IMR-90 (cell line): Measurements from ENCODE around the gene IER5L. TPM values are rescaled to one million over a fixed set of nuclear protein-coding genes. Genes with fewer than 3 reads are reported as not detected.

ENCODE experiments used
- ATAC-seq: fragments of 200-7000 bp; cut with Tn5 transposase; 2 replicates; pipeline ENCODE4 v1.9.1; 2020; ENCODE audit warnings: low read depth, mild to moderate bottlenecking, moderate library complexity
- BruUV-seq: library from RNA; stranded (reverse); fragments of 400-500 nt; replicated peaks from 2 replicates; lab custom pipeline; 2021; lab: Mats Ljungman, UMichigan
- CTCF ChIA-PET: fragments of 300-600 bp; formaldehyde crosslinking; extraction: SDS; loops from one replicate; lab custom pipeline; 2021; ENCODE audit warnings: antibody characterized with exemption; lab: Yijun Ruan, JAX
- POLR2A ChIA-PET: fragments of 300-600 bp; sonication (Branson Sonifier 250); formaldehyde crosslinking; loops from one replicate; lab custom pipeline; 2022; ENCODE audit warnings: antibody characterized with exemption; ENCODE audit not compliant: unreplicated experiment; lab: Charles Lee
- DNase-seq: peaks from one replicate; pipeline ENCODE4 v3.0.0; 2013
- H2AFZ ChIP-seq: replicated peaks from 2 replicates; pipeline ENCODE3; 2013; ENCODE audit warnings: low read length, mild to moderate bottlenecking; ENCODE audit not compliant: poor library complexity
- H2AK5ac ChIP-seq: 2 replicates; pipeline ENCODE4 v1.6.1; 2013; ENCODE audit warnings: low read depth, low read length, inconsistent platforms
- H2AK9ac ChIP-seq: replicated peaks from 2 replicates; pipeline ENCODE3; 2013; ENCODE audit warnings: mild to moderate bottlenecking, low read depth, low read length, moderate library complexity; ENCODE audit not compliant: poor library complexity
- H2BK120ac ChIP-seq: 2 replicates; pipeline ENCODE4 v1.6.1; 2013; ENCODE audit warnings: low read depth, low read length, inconsistent platforms
- H2BK15ac ChIP-seq: 3 replicates; pipeline ENCODE4 v1.6.1; 2013; ENCODE audit warnings: low read depth, low read length, inconsistent platforms
- H2BK20ac ChIP-seq: 2 replicates; pipeline ENCODE4 v1.6.1; 2013; ENCODE audit warnings: low read depth, mild to moderate bottlenecking, inconsistent platforms, low read length, moderate library complexity
- H2BK5ac ChIP-seq: 2 replicates; pipeline ENCODE4 v1.6.1; 2013; ENCODE audit warnings: mild to moderate bottlenecking, low read depth, low read length, inconsistent platforms; ENCODE audit not compliant: poor library complexity, severe bottlenecking
- H3K14ac ChIP-seq: replicated peaks from 2 replicates; pipeline ENCODE4 v1.6.1; 2013; ENCODE audit warnings: low read depth, low read length, inconsistent platforms
- H3K18ac ChIP-seq: 2 replicates; pipeline ENCODE4 v1.6.1; 2013; ENCODE audit warnings: low read depth, low read length, control low read depth
- H3K23ac ChIP-seq: 2 replicates; pipeline ENCODE4 v1.6.1; 2013; ENCODE audit warnings: low read depth, low read length, inconsistent platforms
- H3K27ac ChIP-seq: 2 replicates; pipeline ENCODE4 v1.5.1; 2013; ENCODE audit warnings: mild to moderate bottlenecking, control low read depth, low read length; ENCODE audit not compliant: insufficient read depth
- H3K27me3 ChIP-seq: 2 replicates; pipeline ENCODE4 v1.6.1; 2013; ENCODE audit warnings: low read length; ENCODE audit not compliant: control insufficient read depth, insufficient read depth
- H3K36me3 ChIP-seq: 2 replicates; pipeline ENCODE4 v1.6.1; 2013; ENCODE audit warnings: low read length, mixed read lengths; ENCODE audit not compliant: control insufficient read depth, insufficient read depth
- H3K4ac ChIP-seq: 2 replicates; pipeline ENCODE4 v1.6.1; 2013; ENCODE audit warnings: low read depth, low read length, inconsistent platforms
- H3K4me1 ChIP-seq: 2 replicates; pipeline ENCODE4 v1.6.1; 2013; ENCODE audit warnings: low read length, mixed read lengths; ENCODE audit not compliant: control insufficient read depth, insufficient read depth
- H3K4me2 ChIP-seq: 2 replicates; pipeline ENCODE4 v1.6.1; 2013; ENCODE audit warnings: low read depth, mild to moderate bottlenecking, control low read depth, low read length, moderate library complexity
- H3K4me3 ChIP-seq: 2 replicates; pipeline ENCODE4 v1.5.1; 2013; ENCODE audit warnings: low read depth, mild to moderate bottlenecking, control low read depth, low read length, moderate library complexity; ENCODE audit not compliant: insufficient read depth
- H3K56ac ChIP-seq: 2 replicates; pipeline ENCODE4 v1.6.1; 2013; ENCODE audit warnings: low read length, inconsistent platforms; ENCODE audit not compliant: insufficient read depth; ENCODE audit errors: extremely low read depth
- H3K79me1 ChIP-seq, 2 experiments: 2 replicates each; pipeline ENCODE4 v1.6.1; 2013; ENCODE audit warnings: low read length in 2 of 2, inconsistent platforms in 1 of 2, low read depth in 1 of 2
- H3K9ac ChIP-seq: 2 replicates; pipeline ENCODE4 v1.6.1; 2013; ENCODE audit warnings: low read depth, low read length, control low read depth
- H3K9me1 ChIP-seq: 2 replicates; pipeline ENCODE4 v1.6.1; 2013; ENCODE audit warnings: low read length, inconsistent platforms; ENCODE audit not compliant: insufficient read depth
- H3K9me3 ChIP-seq: 2 replicates; pipeline ENCODE4 v1.6.1; 2013; ENCODE audit warnings: low read length; ENCODE audit not compliant: control insufficient read depth, insufficient read depth
- H4K20me1 ChIP-seq: 2 replicates; pipeline ENCODE4 v1.6.1; 2013; ENCODE audit warnings: low read length, inconsistent platforms; ENCODE audit not compliant: insufficient read depth
- H4K5ac ChIP-seq: 2 replicates; pipeline ENCODE4 v1.6.1; 2013; ENCODE audit warnings: mild to moderate bottlenecking, low read depth, low read length, control low read depth
- H4K8ac ChIP-seq, 2 experiments: 2 replicates each; pipeline ENCODE4 v1.6.1; 2013; ENCODE audit warnings: low read depth in 2 of 2, low read length in 2 of 2, control low read depth in 1 of 2, inconsistent platforms in 1 of 2
- H4K91ac ChIP-seq: 2 replicates; pipeline ENCODE4 v1.6.1; 2013; ENCODE audit warnings: low read depth, low read length, inconsistent platforms; ENCODE audit not compliant: insufficient read depth
- CEBPB ChIP-seq: IDR thresholded peaks from 2 replicates; pipeline ENCODE4 v1.6.1; 2012; ENCODE audit warnings: low read depth, low read length, improper control_type of control experiment
- CTCF ChIP-seq: conservative IDR thresholded peaks from 2 replicates; pipeline ENCODE4 v1.5.1; 2012; ENCODE audit warnings: mild to moderate bottlenecking, low read depth, low read length, improper control_type of control experiment
- FOS ChIP-seq: fragments of 150-350 bp; IDR thresholded peaks from 2 replicates; pipeline ENCODE4 v1.6.1; 2016; ENCODE audit warnings: low read depth, low read length
- MAFK ChIP-seq: IDR thresholded peaks from 2 replicates; pipeline ENCODE4 v1.6.1; 2012; ENCODE audit warnings: low read depth, low read length, improper control_type of control experiment
- MAZ ChIP-seq: IDR thresholded peaks from 2 replicates; pipeline ENCODE4 v1.6.1; 2012; ENCODE audit warnings: low read depth, mild to moderate bottlenecking, low read length, improper control_type of control experiment, moderate library complexity, borderline replicate concordance
- MXI1 ChIP-seq: IDR thresholded peaks from 2 replicates; pipeline ENCODE4 v1.6.1; 2012; ENCODE audit warnings: low read depth, mild to moderate bottlenecking, low read length, moderate library complexity, borderline replicate concordance
- POLR2A ChIP-seq: IDR thresholded peaks from 2 replicates; pipeline ENCODE4 v1.6.1; 2012; ENCODE audit warnings: mild to moderate bottlenecking, low read depth, low read length
- RAD21 ChIP-seq: IDR thresholded peaks from 2 replicates; pipeline ENCODE4 v1.6.1; 2012; ENCODE audit warnings: low read length, improper control_type of control experiment
- RCOR1 ChIP-seq: IDR thresholded peaks from 2 replicates; pipeline ENCODE4 v1.6.1; 2012; ENCODE audit warnings: mild to moderate bottlenecking, low read length, improper control_type of control experiment; ENCODE audit not compliant: insufficient replicate concordance
- RFX5 ChIP-seq: IDR thresholded peaks from 2 replicates; pipeline ENCODE4 v1.8.0; 2012; ENCODE audit warnings: low read depth, mild to moderate bottlenecking, low read length, moderate library complexity
- WGBS, 2 experiments: methylation state at CpG; one replicate each; pipeline versions ENCODE4 v1.1.5 to v1.1.7; 2013; ENCODE audit warnings: missing lambda C conversion rate in 2 of 2; ENCODE audit not compliant: insufficient read length in 1 of 2; ENCODE audit errors: extremely low coverage in 2 of 2; 5-methylcytosine and 5-hydroxymethylcytosine counted together
- dilution Hi-C: fragments of 300-500 bp; cut with HindIII; formaldehyde crosslinking; loops from one replicate; pipeline ENCODE4 v1.14.3; 2018; ENCODE audit warnings: low sequenced_read_pairs; ENCODE audit not compliant: unreplicated experiment
- in situ Hi-C: fragments of 300-500 bp; cut with MboI; formaldehyde crosslinking; loops from 3 replicates; pipeline ENCODE4 v1.14.3; 2019; ENCODE audit warnings: low sequenced_read_pairs, inconsistent platforms, mixed read lengths
- intact Hi-C: fragments of 100-400 bp; cut with micrococcal nuclease; formaldehyde crosslinking; loops from 2 replicates; pipeline ENCODE4 v1.10.0; 2022
- polyA plus RNA-seq, 3 experiments: library from polyadenylated mRNA; depleted of rRNA; stranded (reverse); fragments of >200 nt; gene quantifications; 2 replicates each; pipeline ENCODE4 v1.2.3, GENCODE V29; 2012; ENCODE audit warnings: low replicate concordance in 1 of 3
- total RNA-seq: library from RNA; depleted of rRNA; stranded (reverse); fragments of >200 nt; gene quantifications from 2 replicates; pipeline ENCODE4 v1.2.3, GENCODE V29; 2012
- TF ChIP-seq, protein P1 (sequence below): fragments of 150-350 bp; IDR thresholded peaks from 2 replicates; pipeline ENCODE4 v1.6.1; 2016; ENCODE audit warnings: low read depth, mild to moderate bottlenecking, low read length, moderate library complexity, borderline replicate concordance
- TF ChIP-seq, protein P2 (sequence below): fragments of 150-350 bp; IDR thresholded peaks from 2 replicates; pipeline ENCODE4 v1.6.1; 2017; ENCODE audit warnings: mild to moderate bottlenecking, antibody characterized with exemption, low read length, low read depth

Gene IER5L
- total and polyA plus RNA-seq, 2 of the 4 experiments (the other 2 are of a cell fraction) = 12.5 to 13.4 TPM

- Histone ChIP-seq H3K4me2 (no peak overlapping the region), H3K27ac (no peak overlapping the region; the same call in 1 of the 2 replicates)
- no TSS peak for BruUV-seq
Measured at GRCh38 chr9:129172816-129173215, 5.2 kb downstream of the IER5L start.

More at GRCh38 chr9:129172816-129173215, 5.2 kb downstream of the IER5L start:
- no peak overlapping the region for H3K4me3 ChIP-seq
- H2BK5ac ChIP-seq = peak overlapping the region; percentile 19
- H4K91ac ChIP-seq = peak overlapping the region; percentile 70
- in situ Hi-C loops = no loop called here
- H3K27me3 ChIP-seq = no peaks in the 10 kb centered on the region
- peak overlapping the region; percentile 65 to 79; a peak in 2 of 4 replicates for H4K8ac ChIP-seq
- no peak overlapping the region; the same call in 1 of the 2 replicates for H3K18ac ChIP-seq
- peak overlapping the region; percentile 99 for H2AK5ac ChIP-seq
- intact Hi-C loops = loop anchor here (5.0 kb wide), 1 partner anchor 379 kb away; no protein-coding TSS in a partner anchor
- no peak overlapping the region; the same call in 1 of the 2 replicates for H3K14ac ChIP-seq
- H2AK9ac ChIP-seq = peak overlapping the region; percentile 77
- peak overlapping the region; percentile 19 for H2AFZ ChIP-seq
- H2BK15ac ChIP-seq = peak overlapping the region; percentile 76; the same call in 2 of the 3 replicates
- peaks cover 14% of the 10 kb centered on the region for H4K20me1 ChIP-seq
- peaks cover 10% of the 10 kb centered on the region for H3K9me1 ChIP-seq
- H3K56ac ChIP-seq = no peak overlapping the region
- H4K5ac ChIP-seq = peak overlapping the region; percentile 22; the same call in 1 of the 2 replicates
- peak overlapping the region; percentile 56 for H3K4ac ChIP-seq
- no peaks in the 10 kb centered on the region for H3K9me3 ChIP-seq
- DNase-seq (no peak), ATAC-seq (no peak)
- H3K36me3 ChIP-seq = peaks cover 4% of the 10 kb centered on the region; the same call in 1 of the 2 replicates
- dilution Hi-C loops = no loop called here
- H3K4me1 ChIP-seq = peaks cover 23% of the 10 kb centered on the region
- peak overlapping the region; percentile 72 for H2BK20ac ChIP-seq
- no peak for TF ChIP-seq FOS
- TF ChIP-seq POLR2A = no peak
- TF ChIP-seq, protein P1, sequence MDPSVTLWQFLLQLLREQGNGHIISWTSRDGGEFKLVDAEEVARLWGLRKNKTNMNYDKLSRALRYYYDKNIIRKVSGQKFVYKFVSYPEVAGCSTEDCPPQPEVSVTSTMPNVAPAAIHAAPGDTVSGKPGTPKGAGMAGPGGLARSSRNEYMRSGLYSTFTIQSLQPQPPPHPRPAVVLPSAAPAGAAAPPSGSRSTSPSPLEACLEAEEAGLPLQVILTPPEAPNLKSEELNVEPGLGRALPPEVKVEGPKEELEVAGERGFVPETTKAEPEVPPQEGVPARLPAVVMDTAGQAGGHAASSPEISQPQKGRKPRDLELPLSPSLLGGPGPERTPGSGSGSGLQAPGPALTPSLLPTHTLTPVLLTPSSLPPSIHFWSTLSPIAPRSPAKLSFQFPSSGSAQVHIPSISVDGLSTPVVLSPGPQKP = no peak
- no peak for TF ChIP-seq RCOR1
- TF ChIP-seq, protein P2, sequence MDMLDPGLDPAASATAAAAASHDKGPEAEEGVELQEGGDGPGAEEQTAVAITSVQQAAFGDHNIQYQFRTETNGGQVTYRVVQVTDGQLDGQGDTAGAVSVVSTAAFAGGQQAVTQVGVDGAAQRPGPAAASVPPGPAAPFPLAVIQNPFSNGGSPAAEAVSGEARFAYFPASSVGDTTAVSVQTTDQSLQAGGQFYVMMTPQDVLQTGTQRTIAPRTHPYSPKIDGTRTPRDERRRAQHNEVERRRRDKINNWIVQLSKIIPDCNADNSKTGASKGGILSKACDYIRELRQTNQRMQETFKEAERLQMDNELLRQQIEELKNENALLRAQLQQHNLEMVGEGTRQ = no peak
- no peak for TF ChIP-seq CEBPB
- TF ChIP-seq RFX5 = no peak
- no peak for TF ChIP-seq CTCF
- TF ChIP-seq MAZ = no peak
- TF ChIP-seq RAD21 = no peak
- TF ChIP-seq MXI1 = no peak
- no peak for TF ChIP-seq MAFK
- peak overlapping the region; percentile 25; the same call in 1 of the 2 replicates for H3K23ac ChIP-seq
- CTCF ChIA-PET = interaction anchor here (1.0 to 4.1 kb wide), 4 partner anchors 27 to 451 kb away, joined by 3 to 21 read pairs (median 8); no protein-coding TSS in a partner anchor
- peak overlapping the region; percentile 93 for H2BK120ac ChIP-seq
- POLR2A ChIA-PET = no interaction called here
- no peak overlapping the region for H3K9ac ChIP-seq
- H3K79me1 ChIP-seq = peaks cover 7 to 23% of the 10 kb centered on the region in 2 experiments
- WGBS, 2 experiments = no CpG with 5 or more reads among the region's 5 CpGs
